HG03558 (cell line): ENCODE measurements around the gene SH2D2A.
"Not testable (repeated sequence)": the region's sequence is repeated elsewhere in the genome, so short reads cannot be mapped to it uniquely, and the experiment has no call there.

ENCODE experiments used
- ATAC-seq: cut with Tn5 transposase; IDR thresholded peaks from one replicate; pipeline ENCODE4 v1.9.1; 2021; ENCODE audit warnings: moderate number of reproducible peaks; ENCODE audit not compliant: unreplicated experiment; ENCODE audit errors: extremely low read depth

SH2D2A gene

GRCh38 chr1:156776942-156777341 lies 39.7 kb downstream of the SH2D2A start:
- ATAC-seq: no peak

GRCh38 chr1:156775799-156776198 lies 40.8 kb downstream of the SH2D2A start:
- ATAC-seq: no peak

DNA sequence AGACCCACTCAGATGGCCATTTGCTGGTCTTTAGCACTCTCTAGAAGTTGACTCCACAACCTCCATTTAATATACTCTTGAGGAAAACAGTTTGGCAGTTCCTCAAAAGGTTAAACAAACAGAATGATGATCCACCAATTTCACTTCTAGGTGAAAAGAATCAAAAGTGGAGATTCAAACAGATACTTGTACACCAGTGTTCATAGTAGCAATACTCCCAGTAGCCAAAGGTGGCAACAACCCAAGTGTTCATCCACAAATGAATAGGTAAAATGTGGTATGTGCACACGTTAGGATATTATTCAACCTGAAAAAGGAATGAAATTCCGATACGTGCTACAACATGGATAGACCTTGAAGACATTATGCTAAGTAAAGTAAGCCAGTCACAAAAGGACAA lies 43.0 kb downstream of the SH2D2A start:
- no peak for ATAC-seq

- no peak for ATAC-seq
Measured at GRCh38 chr1:156772728-156773497, 43.7 kb downstream of the SH2D2A start.

DNA sequence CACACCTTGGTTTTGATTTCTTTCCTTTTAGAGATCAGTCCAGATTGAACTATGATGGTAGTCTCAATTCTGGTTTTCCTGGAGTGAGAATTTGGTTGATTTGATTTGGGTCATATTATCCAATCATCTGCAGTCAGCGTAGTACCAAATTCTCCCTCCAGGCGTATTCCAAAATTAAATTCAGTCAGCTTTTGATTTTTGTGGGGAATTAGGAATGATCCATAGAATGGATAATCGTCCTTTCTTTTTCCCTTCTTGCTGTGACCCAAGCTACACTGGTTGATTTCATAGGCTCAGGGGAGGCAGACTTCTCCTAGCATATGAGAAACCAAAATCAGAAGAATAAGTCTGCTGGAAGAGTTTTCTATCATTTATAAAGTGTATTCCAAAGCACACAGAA lies 44.4 kb downstream of the SH2D2A start:
- no peak for ATAC-seq

GRCh38 chr1:156768610-156769295 lies 47.9 kb downstream of the SH2D2A start:
- no peak for ATAC-seq

DNA sequence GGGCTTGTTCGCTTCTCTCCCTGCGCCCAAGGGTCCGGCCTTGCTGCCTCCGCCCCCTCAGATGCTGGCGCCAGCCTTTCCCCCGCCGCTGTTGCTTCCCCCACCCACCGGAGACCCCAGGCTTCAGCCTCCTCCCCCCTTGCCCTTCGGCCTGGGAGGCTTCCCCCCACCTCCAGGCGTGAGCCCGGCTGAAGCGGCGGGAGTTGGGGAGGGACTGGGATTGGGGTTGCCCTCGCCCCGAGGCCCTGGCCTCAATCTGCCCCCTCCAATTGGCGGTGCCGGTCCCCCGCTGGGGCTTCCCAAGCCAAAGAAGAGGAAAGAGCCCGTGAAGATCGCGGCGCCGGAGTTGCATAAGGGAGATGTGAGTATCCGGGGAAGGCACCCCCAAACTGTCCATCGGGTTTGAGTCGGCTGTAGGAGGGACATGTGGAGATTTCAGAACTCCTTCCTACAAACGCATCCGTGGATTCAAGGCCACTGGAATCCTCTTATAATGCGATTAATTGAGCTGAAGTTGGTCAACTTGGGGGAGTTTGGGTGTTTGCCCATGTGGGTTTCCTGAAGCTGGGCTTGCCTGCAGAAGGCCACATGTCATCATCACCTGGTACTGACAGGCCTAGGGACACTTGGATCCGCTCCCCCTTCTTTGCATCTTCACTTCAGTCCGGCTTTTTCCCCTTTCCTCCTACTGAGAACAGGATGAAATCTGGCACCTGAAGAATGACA lies 48.6 kb downstream of the SH2D2A start:
- ATAC-seq: no peak

DNA sequence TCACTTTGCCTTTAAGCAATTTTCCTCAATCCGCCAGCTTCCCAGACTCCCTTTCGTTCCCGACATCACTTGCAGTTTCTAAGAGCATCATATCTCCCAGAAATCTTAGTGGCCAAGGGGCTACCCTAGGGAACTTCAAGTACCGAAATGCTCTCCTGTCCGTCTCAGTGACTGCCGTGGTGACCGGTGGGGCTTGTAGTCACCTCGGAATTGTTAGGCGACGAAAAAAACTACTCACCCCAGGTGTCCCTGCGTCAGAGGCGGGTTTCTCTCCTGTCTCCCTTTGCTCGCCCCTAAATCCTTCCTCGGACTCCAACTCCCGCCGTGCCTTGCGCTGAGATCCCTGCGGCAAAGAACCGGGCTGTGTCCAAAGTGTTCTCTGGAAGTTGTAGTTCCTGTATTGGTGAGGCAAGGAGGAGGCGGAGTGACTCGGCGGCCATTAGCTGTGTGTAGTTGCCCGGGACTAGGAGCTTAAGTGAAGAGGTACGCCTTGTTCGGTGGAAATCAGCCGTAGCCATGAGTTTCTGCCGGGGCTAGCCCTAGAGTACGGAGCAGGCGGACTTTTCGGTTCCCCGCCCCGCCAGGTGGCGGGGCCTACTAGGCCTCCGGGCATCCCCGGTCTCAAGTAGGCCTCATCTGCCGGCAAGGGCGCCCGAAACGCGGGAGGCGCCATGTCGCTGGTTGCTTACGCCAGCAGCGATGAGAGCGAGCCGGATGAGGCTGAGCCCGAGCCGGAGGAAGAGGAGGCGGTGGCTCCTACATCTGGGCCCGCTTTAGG lies 49.4 kb downstream of the SH2D2A start, which contains the start of gene PRCC:
Gene PRCC, plus strand, starts transcription at position 435 of the 778 bp plus-strand sequence. Its CDS starts 237 bp downstream, at position 672.
- peak; percentile 90 for ATAC-seq

DNA sequence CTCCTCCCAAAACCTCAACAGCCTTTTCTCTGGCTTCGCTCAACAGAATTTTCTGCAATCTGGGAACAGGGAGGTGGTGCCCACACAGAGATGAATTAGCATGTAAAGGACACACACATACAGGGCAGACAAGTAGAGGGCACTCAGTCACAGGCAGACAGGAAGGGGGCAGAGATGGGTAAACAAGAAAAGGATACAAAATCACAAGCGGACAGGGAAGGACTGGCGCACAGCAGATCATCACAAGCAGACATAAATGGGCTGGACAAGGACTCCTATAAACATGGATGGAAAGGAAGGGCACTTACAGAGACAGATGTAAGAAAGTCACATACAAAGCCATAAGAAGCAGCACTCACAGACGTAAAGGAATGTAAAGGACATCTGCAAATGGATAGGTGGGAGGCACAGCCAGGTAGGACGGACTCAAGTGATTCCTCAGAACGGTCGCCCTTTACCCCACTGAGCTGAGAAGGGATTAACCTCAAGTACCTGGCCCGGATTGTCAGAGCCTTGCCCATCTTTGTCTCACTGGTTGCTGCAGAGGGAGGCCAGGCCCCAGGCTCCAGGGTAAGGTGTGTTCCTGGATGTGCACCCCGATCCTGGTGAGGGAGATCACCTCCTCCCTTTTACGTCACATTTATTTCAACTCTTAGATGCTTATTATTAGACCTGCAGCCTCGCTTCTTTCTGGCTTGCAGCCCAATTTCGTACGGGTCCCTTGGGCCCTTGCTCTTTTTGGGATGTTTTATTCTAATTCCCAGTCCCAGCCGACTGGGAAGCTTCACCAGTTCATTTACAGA lies 50.1 kb downstream of the SH2D2A start:
- ATAC-seq: no peak

- ATAC-seq: no peak
Measured at GRCh38 chr1:156765666-156766065, 51.0 kb downstream of the SH2D2A start.

DNA sequence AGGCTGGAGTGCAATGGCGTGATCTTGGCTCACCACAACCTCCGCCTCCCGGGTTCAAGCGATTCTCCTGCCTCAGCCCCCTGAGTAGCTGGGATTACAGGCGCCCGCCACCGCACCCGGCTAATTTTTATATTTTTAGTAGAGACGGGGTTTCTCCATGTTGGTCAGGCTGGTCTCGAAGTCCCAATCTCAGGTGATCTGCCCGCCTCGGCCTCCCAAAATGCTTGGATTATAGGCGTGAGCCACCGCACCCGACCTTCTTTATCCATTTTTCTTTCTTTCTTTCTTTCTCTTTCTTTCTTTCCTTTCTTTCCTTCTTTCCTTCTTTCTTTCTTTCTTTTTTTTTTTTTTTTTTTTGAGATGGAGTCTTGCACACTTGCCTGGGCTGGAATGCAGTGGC lies 51.5 kb downstream of the SH2D2A start:
- not testable (repeated sequence) for ATAC-seq

GRCh38 chr1:156760796-156761104 lies 55.9 kb downstream of the SH2D2A start:
- no peak for ATAC-seq

DNA sequence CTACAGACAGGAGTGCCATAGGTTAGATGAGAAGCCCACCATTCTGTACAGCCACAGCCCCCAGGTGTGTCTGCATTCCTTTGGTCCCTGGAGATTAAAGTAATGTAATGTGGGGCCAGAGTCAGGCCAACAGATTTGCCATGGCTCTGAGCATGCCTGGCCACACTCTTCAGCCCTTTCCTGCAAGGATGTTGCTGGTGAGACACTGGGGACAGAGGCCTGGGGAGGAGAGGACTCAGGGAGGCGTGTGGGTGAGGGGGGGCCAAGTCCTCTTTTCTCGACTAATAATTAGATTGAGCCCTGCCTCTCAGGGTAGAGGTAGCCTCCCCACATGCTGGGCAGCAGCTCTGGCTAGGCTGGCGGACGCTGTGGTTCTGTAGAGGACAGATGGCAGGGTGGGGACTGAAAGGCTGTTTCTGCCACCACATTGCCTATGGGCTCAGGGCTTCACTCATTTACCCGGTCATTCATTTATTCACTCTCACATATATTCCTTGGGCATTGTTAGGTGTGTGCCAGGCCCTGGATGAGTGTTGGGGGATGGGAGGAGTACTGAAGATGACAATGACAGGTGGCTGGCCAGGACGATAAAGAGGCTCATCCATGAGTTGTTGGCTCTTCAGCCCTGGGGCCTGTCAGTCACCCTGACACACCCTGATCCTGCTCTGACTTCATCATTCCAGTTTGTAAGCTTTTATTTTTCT lies 56.4 kb downstream of the SH2D2A start:
- no peak for ATAC-seq

GRCh38 chr1:156757572-156758253 lies 58.9 kb downstream of the SH2D2A start:
- not testable (repeated sequence) for ATAC-seq

GRCh38 chr1:156756355-156756754 lies 60.3 kb downstream of the SH2D2A start:
- no peak for ATAC-seq
